Activated CD8-positive, alpha-beta memory T cell treated with anti-CD3 and anti-CD28 coated beads, Interleukin-2, amount 50 U/mL, for 4 hours (primary cell): Measurements from ENCODE around the gene LAMP5.

Experiments
- DNase-seq: peaks from one replicate; pipeline ENCODE4 v3.0.0-alpha.2; 2020

LAMP5 gene

DNA sequence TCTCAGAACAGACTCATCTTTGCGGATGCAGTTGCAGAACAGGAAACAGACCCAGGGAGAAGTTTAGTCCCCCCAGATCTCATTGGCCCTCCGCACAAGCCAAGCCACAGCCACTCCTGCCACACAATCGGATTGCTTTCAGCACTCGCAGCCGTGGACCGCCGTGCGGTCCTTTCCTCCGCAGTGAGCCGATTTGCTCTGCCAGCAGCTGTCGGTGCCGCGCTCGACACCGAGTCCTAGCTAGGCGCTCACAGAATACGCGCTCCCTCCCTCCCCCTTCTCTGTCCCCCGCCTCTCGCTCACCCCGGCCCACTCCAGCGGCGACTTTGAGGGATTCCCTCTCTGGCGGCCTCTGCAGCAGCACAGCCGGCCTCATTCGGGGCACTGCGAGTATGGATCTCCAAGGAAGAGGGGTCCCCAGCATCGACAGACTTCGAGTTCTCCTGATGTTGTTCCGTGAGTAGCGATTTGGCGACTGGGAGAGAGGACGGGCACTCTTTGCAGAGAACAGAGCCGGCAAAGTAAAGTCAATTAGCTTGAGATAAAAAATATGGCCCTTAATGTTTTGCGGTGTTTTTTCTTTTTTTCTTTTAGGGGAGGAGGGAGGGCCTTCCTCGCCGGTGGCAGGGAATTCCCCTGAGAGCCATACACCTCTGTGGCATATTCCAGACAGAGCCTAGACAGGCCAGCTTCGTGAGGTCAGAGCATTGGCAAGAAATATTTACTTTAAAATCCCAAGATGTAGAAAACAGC lies at the start of gene LAMP5:
Gene LAMP5, plus strand, starts transcription at position 130 of the 753 bp plus-strand sequence. Its CDS starts 263 bp downstream, at position 393.
- DNase-seq = no peak

- no peak for DNase-seq
These were observed 46.4 kb upstream of the LAMP5 start for GRCh38 chr20:9467995-9468394.

- no peak for DNase-seq
These were observed 39.5 kb upstream of the LAMP5 start for GRCh38 chr20:9474835-9475415.

- DNase-seq = no peak
These were observed 38.9 kb upstream of the LAMP5 start for GRCh38 chr20:9475456-9475855.

DNA sequence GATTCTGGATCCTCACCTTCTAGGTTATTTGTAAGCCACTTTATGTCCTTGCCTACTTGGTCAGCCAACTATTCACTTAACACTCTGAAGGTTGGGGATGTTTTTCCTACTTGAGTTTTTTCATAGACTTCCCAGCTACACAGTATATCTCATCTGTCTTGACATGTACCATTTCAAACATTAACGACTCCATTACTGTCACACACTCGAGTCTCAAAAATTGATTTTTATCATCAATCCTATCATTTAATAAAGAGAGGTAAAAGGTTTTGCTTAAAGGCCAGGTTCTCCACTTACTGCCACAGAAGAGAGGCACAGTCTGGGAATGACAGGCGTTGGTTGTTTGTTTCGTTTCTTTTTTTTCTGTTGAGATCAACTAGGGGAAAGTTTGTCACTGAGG lies 38.2 kb upstream of the LAMP5 start:
- no peak for DNase-seq

- DNase-seq = no peak
These were observed 37.8 kb upstream of the LAMP5 start for GRCh38 chr20:9476637-9477036.

GRCh38 chr20:9478771-9479170 lies 35.6 kb upstream of the LAMP5 start:
- no peak for DNase-seq

- DNase-seq = no peak
These were observed 34.3 kb upstream of the LAMP5 start for GRCh38 chr20:9480066-9480465.

DNA sequence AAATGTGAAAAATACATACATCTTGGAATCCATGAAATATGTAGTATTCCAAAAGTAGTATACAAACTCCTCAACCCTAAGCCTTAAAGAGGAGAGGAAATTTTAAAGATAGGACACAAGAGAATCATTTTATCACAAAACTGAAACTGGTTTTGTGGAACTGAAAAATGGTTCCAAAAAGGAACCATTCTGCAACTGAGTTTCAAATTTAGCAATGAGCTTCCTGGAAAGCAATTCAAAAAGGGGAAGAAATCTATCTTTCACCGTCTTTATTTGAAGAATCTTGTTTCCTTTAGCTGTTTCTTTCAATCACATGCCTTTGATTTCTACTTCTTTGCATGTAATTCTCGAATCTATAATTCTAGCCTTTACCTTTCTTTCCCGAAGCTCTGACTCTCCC lies 32.2 kb upstream of the LAMP5 start:
- DNase-seq = no peak

DNA sequence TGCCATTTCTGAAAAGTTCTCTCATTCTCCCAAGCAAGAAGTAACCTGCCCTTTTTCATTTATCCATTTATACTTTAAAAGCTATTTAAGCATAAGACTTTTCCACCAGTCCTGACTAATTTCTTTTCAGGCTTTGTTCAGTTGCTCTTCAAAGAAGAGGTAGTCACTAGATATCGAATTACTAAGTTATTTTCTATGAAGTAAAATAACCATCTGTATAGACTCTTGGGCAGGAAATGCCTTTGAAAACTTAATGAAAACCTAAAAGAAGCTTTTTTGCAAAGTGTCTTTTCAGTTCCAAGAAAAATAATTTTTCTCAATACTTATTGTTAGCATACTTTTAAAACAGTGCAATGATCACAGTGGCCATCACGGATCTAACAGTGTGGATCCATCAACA lies 31.3 kb upstream of the LAMP5 start:
- no peak for DNase-seq

DNA sequence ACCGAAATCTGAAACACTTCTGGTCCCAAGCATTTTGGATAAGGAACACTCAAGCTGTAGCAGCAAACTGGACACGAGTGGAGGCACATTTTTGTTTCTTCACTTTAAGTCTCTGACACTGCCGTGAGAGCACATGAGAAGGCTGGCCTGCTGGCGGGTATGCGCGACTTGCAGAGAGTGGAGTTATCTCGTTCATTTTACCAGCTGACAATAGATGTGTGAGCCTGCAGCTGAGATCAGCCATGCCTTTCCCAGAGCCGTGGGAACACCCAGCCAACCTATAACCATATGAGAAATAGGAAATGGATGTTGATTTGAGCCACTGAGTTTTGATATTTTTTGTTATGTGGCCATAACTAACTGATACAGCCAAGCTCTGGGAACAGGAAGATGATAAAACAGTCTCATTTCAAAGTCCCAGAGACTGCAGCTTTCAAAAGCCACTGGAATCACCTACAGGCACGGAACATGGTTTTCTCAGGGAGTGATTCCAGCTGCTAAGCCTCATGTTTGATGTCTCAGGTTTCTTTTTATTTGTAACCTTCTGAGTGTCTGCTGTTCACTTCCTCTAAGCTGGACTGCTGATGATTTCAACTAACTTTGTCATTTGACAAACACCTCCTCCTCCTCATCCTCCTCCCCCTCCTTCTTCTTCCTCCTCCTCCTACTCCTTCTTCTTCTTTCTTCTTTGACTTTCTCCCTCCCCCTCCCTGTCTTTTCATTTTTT lies 28.6 kb upstream of the LAMP5 start:
- DNase-seq = no peak

DNA sequence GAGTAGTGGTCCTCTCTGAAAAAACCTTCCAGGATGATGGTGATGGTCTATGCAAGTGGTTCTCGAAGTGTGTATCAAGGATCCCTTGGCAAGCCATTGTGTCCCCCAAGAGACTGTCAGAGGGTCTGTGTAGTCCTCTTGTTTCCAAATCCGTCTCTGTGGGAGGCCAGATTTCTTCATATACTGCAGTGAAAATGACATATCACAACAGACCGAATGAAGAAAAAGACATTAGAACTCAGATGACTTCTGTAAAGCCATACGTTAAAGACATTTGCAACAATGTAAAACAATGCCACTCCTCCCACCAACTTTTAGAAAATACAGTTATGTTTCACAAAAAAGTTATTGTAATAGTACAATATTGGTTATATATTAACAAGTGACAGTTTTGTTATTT lies 27.2 kb upstream of the LAMP5 start:
- no peak for DNase-seq

- no peak for DNase-seq
These were observed 26.3 kb upstream of the LAMP5 start for GRCh38 chr20:9488063-9488462.

GRCh38 chr20:9490161-9490560 lies 24.2 kb upstream of the LAMP5 start:
- no peak for DNase-seq

GRCh38 chr20:9490631-9491030 lies 23.8 kb upstream of the LAMP5 start:
- DNase-seq = no peak

GRCh38 chr20:9491324-9491723 lies 23.1 kb upstream of the LAMP5 start:
- no peak for DNase-seq

GRCh38 chr20:9492067-9492466 lies 22.3 kb upstream of the LAMP5 start:
- DNase-seq = no peak

GRCh38 chr20:9493803-9494202 lies 20.6 kb upstream of the LAMP5 start:
- DNase-seq = no peak

DNA sequence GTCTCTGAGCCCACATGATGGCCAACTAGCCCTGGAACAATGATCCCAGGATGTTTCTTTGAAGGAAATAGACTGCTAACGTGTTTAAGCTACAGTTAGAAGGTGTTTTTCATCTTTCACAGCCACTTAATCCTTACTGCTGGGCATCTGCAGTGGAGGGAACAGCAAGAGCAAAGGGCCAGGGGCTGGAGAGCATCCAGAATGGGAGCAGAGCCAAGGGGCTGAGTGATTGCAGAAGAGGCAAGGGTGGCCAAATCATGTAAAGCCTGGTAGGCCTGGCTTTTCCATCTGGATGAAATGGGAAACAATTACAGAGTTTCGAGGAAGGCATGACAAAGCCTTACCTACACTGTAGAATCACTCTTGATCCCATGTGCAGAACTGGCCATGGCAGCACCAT lies 18.7 kb upstream of the LAMP5 start:
- no peak for DNase-seq

GRCh38 chr20:9496155-9496554 lies 18.2 kb upstream of the LAMP5 start:
- DNase-seq = no peak

- DNase-seq = no peak
These were observed 16.1 kb upstream of the LAMP5 start for GRCh38 chr20:9498322-9498721.

GRCh38 chr20:9499126-9499899 lies 15.1 kb upstream of the LAMP5 start:
- no peak for DNase-seq

- DNase-seq = no peak
These were observed 14.3 kb upstream of the LAMP5 start for GRCh38 chr20:9500121-9500520.
